Measurements from ENCODE around the gene HOXA6. TPM values are rescaled to one million over a fixed set of nuclear protein-coding genes. Genes with fewer than 3 reads are reported as not detected.
A peak's percentile ranks its signal among the peaks of the same experiment; 100 is the strongest.

HOXA6 gene
- polyA plus RNA-seq (ENCODE audit: insufficient read length in 12 of 12), result 10 to 100 TPM in 2 of 12 donors, 1 to 10 TPM in 9, not detected in 1; 4.1 to 14.4 (median 6.8) TPM
- long read RNA-seq, donor 1, transcript HOXA6-201 (2 exons, 989 nt), result major isoform, 8 of 8 reads
- long read RNA-seq, donor 1, partial matches to known transcripts, result 0 of 8 reads
- long read RNA-seq, donor 1, other reads (novel, unspliced or antisense), result 0 of 8 reads
- long read RNA-seq, donor 2, partial matches to known transcripts, result 0 of 2 reads
- long read RNA-seq, donor 2, other reads (novel, unspliced or antisense), result 0 of 2 reads
- long read RNA-seq, donor 3, partial matches to known transcripts, result 0 of 2 reads
- long read RNA-seq, donor 3, other reads (novel, unspliced or antisense), result 0 of 2 reads
- long read RNA-seq, donor 4, partial matches to known transcripts, result 0 of 1 reads
- long read RNA-seq, donor 4, other reads (novel, unspliced or antisense), result 0 of 1 reads
- long read RNA-seq, donor 5, partial matches to known transcripts, result 0 of 1 reads
- long read RNA-seq, donor 5, other reads (novel, unspliced or antisense), result 0 of 1 reads
- long read RNA-seq, donor 6, result 0 reads
- long read RNA-seq, donor 7, result 0 reads
- long read RNA-seq, donor 8, partial matches to known transcripts, result 0 of 4 reads
- long read RNA-seq, donor 8, other reads (novel, unspliced or antisense), result 0 of 4 reads
- long read RNA-seq, donor 9, result 0 reads
- long read RNA-seq, donor 10, partial matches to known transcripts, result 0 of 1 reads
- long read RNA-seq, donor 10, other reads (novel, unspliced or antisense), result 0 of 1 reads
- long read RNA-seq, donor 11, partial matches to known transcripts, result 0 of 1 reads
- long read RNA-seq, donor 11, other reads (novel, unspliced or antisense), result 0 of 1 reads

GRCh38 chr7:27147199-27148030 lies at the start of gene HOXA6:
HOXA6 (minus strand) TSS chr7:27147774; CDS start chr7:27147749, 25 bp downstream.
- peak; percentile 70 for DNase-seq

- DNase-seq, result peak; percentile 86
These were observed 48.8 kb upstream of the HOXA6 start for GRCh38 chr7:27196287-27196767.

DNA sequence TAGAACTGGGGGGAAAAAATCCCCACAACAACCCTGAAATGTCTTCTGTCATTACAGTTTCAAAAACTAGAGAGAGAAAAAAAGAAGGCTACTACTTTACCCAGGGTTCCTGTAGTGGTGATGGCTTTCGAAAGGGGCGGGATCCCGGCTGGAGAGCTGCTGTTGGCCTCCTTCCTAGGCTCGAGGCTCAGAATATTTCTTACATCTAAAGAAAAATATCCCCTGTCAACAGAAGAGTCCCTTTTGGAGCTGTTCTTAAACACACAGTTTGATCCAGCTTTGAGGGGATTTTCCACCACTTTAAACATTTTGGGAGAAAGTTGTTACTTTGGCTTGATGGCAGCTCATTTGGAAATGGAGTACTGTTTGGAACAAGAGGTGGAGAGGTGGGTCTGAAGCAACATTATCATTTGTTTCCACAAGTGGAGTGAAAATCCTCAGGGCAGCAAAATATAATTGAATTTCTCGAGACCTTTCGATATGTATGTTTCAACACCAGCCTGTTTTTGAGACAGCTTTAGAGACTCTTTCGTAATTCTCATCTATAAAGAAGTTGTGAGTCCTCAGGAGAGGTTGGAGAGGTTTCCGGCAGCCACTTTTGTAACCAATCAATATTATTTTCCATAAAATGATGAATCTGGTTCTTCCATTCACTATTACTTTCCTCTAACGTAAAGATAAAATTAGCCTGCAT lies 47.3 kb upstream of the HOXA6 start:
- DNase-seq, result no peak

GRCh38 chr7:27194002-27194352 lies 46.4 kb upstream of the HOXA6 start:
- DNase-seq, result no peak

DNA sequence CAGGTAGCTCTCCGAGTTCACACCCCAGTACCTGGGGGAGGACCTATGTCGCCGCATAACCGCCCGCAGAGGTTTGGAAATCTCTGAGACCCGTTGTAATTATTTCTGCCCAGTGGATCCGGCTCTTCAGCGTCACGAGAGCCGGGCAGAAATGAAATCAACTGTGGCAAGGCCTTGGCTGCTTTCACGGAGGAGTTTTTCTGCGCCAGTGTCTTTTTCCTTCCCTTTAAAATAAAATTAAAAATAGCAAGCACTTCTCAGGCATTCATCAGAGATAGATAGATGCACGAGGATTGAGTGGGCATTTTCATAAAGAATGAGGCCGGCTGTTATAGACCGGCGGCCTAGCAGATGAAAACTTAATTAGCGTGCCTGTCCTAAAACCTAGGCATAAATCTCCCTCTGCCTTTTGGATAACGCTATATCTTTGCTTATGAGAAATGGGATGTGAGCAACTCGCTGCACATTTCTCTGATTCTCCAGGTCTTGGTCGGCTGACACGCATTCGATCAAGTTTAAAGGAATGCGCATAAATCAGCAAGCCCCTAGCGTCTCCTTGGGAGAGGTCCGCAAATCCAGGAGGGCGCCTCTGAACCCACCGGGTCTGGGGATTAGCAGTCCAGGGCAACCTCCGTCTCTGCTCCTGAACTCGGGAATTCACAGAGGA lies 45.9 kb upstream of the HOXA6 start:
- DNase-seq, result no peak

DNA sequence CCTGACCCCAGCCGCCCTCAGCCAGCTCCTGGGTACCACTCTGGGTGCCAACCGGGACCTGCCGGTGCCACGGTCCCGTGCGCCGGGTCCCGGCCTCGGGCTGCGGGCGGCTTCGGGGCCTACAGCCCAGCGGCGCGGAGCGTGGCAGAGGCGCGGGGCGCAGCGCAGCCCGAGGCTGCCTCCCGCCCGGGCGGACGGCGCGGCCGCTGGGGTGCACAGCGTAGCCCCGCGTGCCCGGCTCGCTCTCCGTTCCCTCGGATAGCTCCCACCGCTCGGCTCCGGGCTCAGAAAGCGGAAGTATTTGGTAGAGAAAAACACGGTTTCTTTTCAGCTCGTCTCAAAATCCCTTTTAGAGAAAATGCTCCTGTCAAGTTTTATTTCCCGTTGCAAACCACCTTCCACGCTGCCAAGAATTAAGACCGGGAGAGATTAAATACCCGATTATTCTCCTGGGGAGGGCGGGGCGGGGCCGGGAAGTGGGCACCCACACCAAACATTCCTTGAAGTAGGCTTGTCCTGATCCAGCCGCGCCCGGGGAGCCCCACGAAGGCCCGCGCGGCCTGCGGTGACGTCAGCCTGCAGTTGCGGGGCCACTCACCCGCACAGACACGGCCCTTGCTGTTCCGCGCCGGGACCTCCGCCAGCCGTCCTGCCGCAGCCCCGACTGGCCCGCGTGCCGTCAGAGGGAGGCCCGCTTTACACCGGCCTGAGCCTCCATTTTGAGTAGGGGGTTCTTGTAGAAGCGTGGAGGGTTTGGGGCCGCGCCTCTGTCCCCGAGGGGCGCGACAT lies 45.2 kb upstream of the HOXA6 start:
- no peak for DNase-seq

DNA sequence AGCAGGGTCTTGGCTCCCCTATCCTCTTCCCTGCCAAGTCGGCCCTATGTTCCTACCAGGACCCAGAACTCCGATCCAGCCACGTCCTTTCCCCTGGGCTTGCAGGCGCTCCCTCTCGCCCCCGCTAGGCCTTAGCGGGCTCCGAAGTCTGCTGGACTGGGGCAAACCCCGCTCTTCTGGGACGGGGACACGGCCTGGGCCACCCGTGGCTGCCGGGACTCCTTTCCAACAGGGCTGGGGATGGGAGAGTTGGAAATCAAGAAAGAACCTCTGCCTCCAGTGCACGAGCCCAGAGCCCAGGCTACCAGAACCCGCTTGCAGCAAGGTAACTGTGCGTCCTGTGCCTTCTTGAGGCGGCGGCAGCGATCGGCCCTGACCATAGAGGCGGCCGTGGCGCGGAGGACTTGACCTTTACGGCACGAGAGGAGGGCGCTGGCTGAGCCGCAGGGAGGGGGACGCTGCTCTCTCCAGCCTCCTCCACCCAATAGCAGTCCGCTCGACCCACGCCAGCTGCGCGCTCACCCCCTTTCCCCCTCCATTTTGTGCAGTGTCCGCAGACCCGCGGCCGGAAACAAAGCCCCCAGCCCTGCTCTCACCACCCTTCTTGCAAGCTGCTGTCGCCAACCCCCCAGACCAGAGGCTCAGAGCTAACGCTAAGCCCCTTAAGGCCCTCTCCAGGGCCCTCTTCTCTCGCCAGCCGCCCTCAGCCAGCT lies 44.4 kb upstream of the HOXA6 start:
- no peak for DNase-seq

DNA sequence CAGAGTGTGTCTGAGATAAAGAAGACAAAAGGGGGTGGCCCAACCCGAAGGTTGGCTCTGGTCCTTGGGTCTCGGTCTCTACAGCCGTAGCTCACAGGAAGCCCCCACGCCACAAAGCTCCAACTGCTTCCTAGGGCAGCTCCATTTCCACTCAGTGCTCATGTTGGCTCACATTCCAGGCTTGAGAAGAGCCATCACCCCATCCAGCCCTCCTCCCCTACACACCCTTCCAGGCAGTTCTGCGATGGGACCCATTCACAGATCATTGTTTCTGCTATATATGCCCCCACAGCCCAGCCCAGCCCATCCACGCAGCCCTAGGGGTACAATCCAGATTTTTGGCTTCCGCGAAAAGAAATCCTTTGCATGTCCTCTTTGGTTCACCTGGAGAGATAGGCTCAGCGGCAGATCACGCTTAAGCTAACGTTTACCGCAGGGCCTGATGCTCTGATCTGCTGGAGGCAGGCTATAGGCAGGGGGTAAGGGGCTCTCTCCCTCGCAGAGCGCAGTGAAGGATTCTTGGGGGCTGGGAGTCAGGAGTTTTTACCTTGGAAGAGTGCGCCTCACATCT lies 43.7 kb upstream of the HOXA6 start:
- DNase-seq, result no peak

GRCh38 chr7:27189997-27190748 lies 42.6 kb upstream of the HOXA6 start:
- no peak for DNase-seq

GRCh38 chr7:27189295-27189996 lies 41.9 kb upstream of the HOXA6 start:
- DNase-seq, result no peak

DNA sequence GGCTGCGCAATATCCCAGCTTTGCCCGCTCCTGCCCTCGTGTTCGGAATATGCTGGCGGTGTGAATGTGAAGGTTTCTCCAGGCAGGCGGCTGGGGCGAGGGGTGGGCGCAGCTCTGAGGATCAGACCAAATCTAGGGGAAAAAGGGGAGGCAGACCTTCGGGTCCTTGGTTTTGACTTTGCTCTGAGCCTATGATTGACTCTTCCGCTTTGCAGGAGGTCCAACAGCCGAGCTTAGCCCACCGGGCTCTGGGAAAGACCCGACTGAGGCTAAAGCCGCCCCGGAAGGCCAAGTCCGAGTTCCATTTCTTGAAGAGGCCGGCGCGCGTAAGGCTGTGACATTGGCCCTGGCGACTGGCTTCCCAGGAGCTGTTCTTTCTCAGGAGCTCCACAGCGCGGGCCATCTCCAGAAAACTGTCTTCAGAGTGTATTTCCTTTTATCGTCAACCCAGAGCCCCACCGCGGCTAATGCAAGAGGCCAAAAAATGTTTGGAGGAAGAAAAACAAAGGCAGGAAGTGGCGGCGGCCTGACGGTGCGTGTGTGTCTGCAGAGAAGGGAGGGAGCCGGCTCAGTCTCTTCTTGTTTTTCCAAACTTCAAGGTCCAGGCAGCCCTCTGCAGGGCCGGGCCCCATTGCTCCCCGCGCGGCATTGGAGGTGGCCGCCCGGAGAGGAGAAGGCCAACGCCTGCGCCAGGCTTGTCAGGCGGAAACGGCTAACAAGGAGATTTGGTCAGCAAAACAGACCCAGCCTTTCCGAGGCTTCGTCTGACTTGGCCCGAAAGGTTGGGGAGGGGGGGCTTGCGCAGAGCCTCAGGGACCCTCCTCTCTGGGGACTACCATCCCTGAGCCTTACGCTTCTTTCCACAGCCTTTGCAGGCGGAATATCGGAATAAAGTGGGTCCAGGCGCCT lies 41.1 kb upstream of the HOXA6 start:
- DNase-seq, result no peak

DNA sequence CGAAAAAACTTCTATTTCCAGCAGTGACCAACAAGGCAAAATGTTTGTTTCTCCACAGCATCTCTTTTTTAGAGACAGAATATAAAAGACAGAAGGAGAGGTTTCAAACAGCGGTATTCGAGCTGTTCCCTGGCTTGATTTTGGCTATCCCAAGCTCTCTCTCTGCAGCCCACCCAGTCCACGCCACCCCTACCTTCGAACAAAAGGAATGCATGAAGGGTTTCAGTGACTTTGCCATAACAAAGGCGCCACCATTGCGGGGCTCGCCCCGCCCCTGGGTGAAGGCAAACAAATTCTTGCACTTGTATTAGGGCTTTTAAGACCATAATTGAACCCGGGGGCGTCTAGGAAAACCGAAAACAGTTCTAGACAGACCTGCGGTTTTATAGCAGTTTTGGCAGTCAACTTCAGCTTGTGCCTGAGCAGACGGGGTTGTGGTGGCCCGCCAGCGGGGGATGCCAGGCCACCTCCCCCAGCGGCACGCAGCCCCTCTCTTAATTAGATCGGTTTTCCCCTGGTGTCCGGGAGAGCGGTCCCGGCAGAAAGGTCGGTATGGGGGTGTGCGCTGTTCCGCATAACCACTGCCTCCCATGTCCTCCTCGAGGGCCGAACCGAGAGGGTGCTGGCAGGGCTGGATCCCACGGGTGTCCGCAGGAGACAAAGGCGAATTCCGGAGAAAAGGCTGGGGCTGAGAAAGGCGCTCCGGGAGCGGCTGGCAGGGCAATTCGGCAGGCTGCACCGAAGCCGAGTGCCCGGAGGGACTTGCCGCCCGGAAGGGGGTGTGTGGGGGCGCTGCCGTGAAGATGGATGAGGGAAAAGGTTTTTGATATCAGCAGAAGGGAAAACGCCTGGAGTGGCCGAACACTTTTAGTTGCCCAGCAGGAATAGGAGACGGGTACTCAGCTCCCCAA lies 40.2 kb upstream of the HOXA6 start:
- no peak for DNase-seq

- no peak for DNase-seq
These were observed 39.3 kb upstream of the HOXA6 start for GRCh38 chr7:27186668-27187474.

All from muscle of arm (tissue), 14 donors.